Endodermal cell (in vitro differentiated cells): ENCODE data around the gene SAMD14. TPM values are rescaled to one million over a fixed set of nuclear protein-coding genes. Genes with fewer than 3 reads are reported as not detected.

Source experiments
- DNase-seq: peaks from one replicate; pipeline ENCODE4 v3.0.0-alpha.2; 2017
- H3K27ac ChIP-seq: 2 replicates; pipeline ENCODE4 v1.5.1; 2013; ENCODE audit warnings: mild to moderate bottlenecking, low read depth, low read length, moderate library complexity
- H3K27me3 ChIP-seq: 2 replicates; pipeline ENCODE4 v1.6.1; 2013; ENCODE audit warnings: mild to moderate bottlenecking, low read length, moderate library complexity; ENCODE audit not compliant: insufficient read depth, control insufficient read depth, poor library complexity, severe bottlenecking
- H3K36me3 ChIP-seq: 2 replicates; pipeline ENCODE4 v1.7.0; 2013; ENCODE audit warnings: mild to moderate bottlenecking, low read length, moderate library complexity; ENCODE audit not compliant: control insufficient read depth, insufficient read depth
- H3K4me1 ChIP-seq: one replicate; pipeline ENCODE4 v1.7.0; 2013; ENCODE audit warnings: low read length; ENCODE audit not compliant: control insufficient read depth, insufficient read depth
- H3K4me3 ChIP-seq: 2 replicates; pipeline ENCODE4 v1.5.1; 2013; ENCODE audit warnings: mild to moderate bottlenecking, low read length, moderate library complexity
- H3K9ac ChIP-seq: 2 replicates; pipeline ENCODE4 v1.6.1; 2013; ENCODE audit warnings: mild to moderate bottlenecking, low read length, moderate library complexity; ENCODE audit not compliant: poor library complexity, severe bottlenecking; ENCODE audit errors: extremely low read depth
- H3K9me3 ChIP-seq: 2 replicates; pipeline ENCODE4 v1.6.1; 2013; ENCODE audit warnings: mild to moderate bottlenecking, low read length, moderate library complexity; ENCODE audit not compliant: control insufficient read depth
- H3K27ac Mint-ChIP-seq: 2 replicates; pipeline ENCODE4 v1.8.0; 2020; ENCODE audit warnings: mixed read lengths
- H3K27me3 Mint-ChIP-seq: 2 replicates; pipeline ENCODE4 v1.8.0; 2021; ENCODE audit warnings: mild to moderate bottlenecking, mixed read lengths; ENCODE audit not compliant: insufficient read depth
- H3K36me3 Mint-ChIP-seq: 2 replicates; pipeline ENCODE4 v1.8.0; 2020; ENCODE audit warnings: low read depth, mixed read lengths
- H3K4me1 Mint-ChIP-seq: 2 replicates; pipeline ENCODE4 v1.8.0; 2020; ENCODE audit warnings: mixed read lengths
- H3K4me3 Mint-ChIP-seq: 2 replicates; pipeline ENCODE4 v1.8.0; 2020; ENCODE audit warnings: mild to moderate bottlenecking, moderate library complexity, mixed read lengths
- H3K9me3 Mint-ChIP-seq: 2 replicates; pipeline ENCODE4 v1.8.0; 2020; ENCODE audit warnings: mild to moderate bottlenecking, mixed read lengths
- CTCF ChIP-seq: fragments of 200-600 bp; sonication (generic); conservative IDR thresholded peaks from 2 replicates; pipeline ENCODE4 v1.5.0; 2021; ENCODE audit warnings: antibody characterized with exemption, mild to moderate bottlenecking
- WGBS, 2 experiments: methylation state at CpG; one replicate each; pipeline versions ENCODE4 v1.1.5 to v1.1.7; 2013; ENCODE audit warnings: missing lambda C conversion rate in 2 of 2, mixed read lengths in 1 of 2; ENCODE audit not compliant: insufficient coverage in 1 of 2, insufficient read length in 1 of 2; 5-methylcytosine and 5-hydroxymethylcytosine counted together
- total RNA-seq, 2 donors: library from RNA; stranded (reverse); fragmentation: NEBNext Ultra II Directional in 1 of 2; extraction: Animal tissue kit (Norgen Biotek cat#: 25700) in 1 of 2; gene quantifications; 2 replicates in 1 of 2; 3 replicates in 1 of 2; pipeline ENCODE4 v1.2.1, GENCODE V29; 2021

The SAMD14 gene
- total RNA-seq, 2 donors from 2014 or later = 9.5 to 23.2 TPM

- Histone ChIP-seq H3K4me1 (peaks cover 8% of the 10 kb centered on the region), H3K27me3 (no peaks in the 10 kb centered on the region), H3K4me3 (no peak overlapping the region), H3K27ac (no peak overlapping the region), H3K9me3 (no peaks in the 10 kb centered on the region), H3K9ac (no peak overlapping the region), H3K36me3 (no peaks in the 10 kb centered on the region)
- 83 to 86% methylated on average over 5 to 7 of the region's 7 CpGs for WGBS, 2 experiments
- Mint-ChIP-seq H3K27ac (no peak overlapping the region), H3K36me3 (no peaks in the 10 kb centered on the region), H3K4me3 (no peak overlapping the region), H3K4me1 (peaks cover 20% of the 10 kb centered on the region), H3K27me3 (peaks cover 20% of the 10 kb centered on the region), H3K9me3 (no peaks in the 10 kb centered on the region)
- TF ChIP-seq CTCF = no peak
- DNase-seq = no peak
These were observed 9.3 kb downstream of the SAMD14 start for GRCh38 chr17:50120475-50121253.

DNA sequence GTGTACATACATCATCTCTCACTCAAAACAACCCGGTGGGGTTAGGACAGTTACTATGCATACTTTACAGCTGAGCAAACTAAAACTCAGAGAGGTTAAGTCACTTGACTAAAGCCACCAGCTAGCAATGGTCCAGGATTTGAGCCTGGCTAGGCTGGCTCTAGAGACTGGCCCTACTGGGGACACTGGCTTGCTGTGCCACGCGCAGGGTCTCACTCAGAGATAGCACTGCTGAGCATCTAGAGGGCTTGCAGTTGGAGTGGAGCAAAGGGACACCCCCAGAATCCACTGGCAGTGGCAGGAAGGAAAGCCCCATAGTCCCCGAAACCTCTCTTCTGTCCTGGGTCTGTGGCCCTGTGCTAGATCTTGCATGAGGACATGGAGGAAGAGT is 11.1 kb downstream of the SAMD14 start:
- Histone ChIP-seq H3K9me3 (no peaks in the 10 kb centered on the region), H3K36me3 (no peaks in the 10 kb centered on the region), H3K27ac (no peak overlapping the region), H3K27me3 (no peaks in the 10 kb centered on the region), H3K9ac (no peak overlapping the region), H3K4me1 (peaks cover 8% of the 10 kb centered on the region), H3K4me3 (no peak overlapping the region)
- Mint-ChIP-seq H3K4me3 (no peak overlapping the region), H3K4me1 (peaks cover 21% of the 10 kb centered on the region), H3K36me3 (no peaks in the 10 kb centered on the region), H3K9me3 (no peaks in the 10 kb centered on the region), H3K27me3 (peaks cover 16% of the 10 kb centered on the region), H3K27ac (no peak overlapping the region)
- TF ChIP-seq CTCF = no peak
- WGBS, 2 experiments = 60 to 98% methylated on average over 1 to 4 of the region's 4 CpGs
- DNase-seq = no peak

DNA sequence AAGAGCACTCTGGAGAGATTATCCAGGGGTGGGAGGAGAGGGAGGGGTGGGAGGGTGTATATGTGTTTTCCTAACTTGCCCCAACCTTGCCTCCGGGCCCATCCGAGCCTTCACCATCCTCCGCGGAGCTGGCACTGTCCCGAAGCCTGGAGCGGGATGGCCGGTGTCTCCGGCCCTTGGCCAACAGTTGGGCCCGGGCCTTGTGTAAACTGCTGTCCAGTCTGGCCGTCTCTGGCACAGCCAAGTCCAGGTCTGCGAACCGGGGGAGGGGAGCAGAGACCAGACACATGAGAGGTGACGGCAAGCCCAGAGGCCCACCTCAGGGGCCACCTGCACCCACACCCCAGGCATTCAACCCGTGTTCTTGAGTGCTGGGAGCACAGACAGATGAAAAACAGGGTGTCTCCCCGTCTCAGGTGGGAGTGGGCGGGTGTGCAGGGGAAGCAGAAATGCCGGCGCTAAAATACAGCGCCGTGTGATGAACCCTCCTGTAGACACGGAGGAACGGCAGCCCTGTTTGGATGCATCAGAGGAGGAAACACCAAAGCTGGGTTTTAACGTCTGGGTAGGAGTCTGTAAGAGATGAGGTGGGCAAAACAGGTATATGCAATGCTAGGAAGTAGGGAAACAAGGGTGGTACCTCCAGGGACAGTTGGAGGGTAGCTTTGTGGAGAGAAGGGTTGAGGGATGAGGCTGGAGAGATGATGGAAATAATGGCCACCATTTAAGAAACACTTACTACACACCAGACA is 11.7 kb downstream of the SAMD14 start:
- Histone ChIP-seq H3K9me3 (no peaks in the 10 kb centered on the region), H3K27me3 (no peaks in the 10 kb centered on the region), H3K4me1 (peaks cover 8% of the 10 kb centered on the region), H3K36me3 (peaks cover 5% of the 10 kb centered on the region), H3K9ac (no peak overlapping the region), H3K27ac (no peak overlapping the region), H3K4me3 (peak overlapping the region; percentile 66)
- H3K4me3 Mint-ChIP-seq = no peak overlapping the region
- no peak for TF ChIP-seq CTCF
- DNase-seq = no peak
- no peaks in the 10 kb centered on the region for H3K9me3 Mint-ChIP-seq
- H3K36me3 Mint-ChIP-seq = no peaks in the 10 kb centered on the region
- H3K4me1 Mint-ChIP-seq = peaks cover 17% of the 10 kb centered on the region
- peaks cover 16% of the 10 kb centered on the region for H3K27me3 Mint-ChIP-seq
- no peak overlapping the region for H3K27ac Mint-ChIP-seq
- WGBS, 2 experiments = 91 to 93% methylated on average over 17 to 22 of the region's 23 CpGs
